Prostate gland (tissue), 2 donors: ENCODE measurements around the gene DNAJC27.

Experiments used
- CTCF ChIP-seq, 4 experiments: fragments of 200-600 bp in 2 of 4; fragments of 450-650 bp in 2 of 4; sonication (generic) in 2 of 4; IDR thresholded peaks; 1 replicate in 3 of 4; 2 replicates in 1 of 4; pipeline ENCODE4 v1.5.1; 2016 to 2019; ENCODE audit warnings: antibody characterized with exemption in 4 of 4, mild to moderate bottlenecking in 2 of 4, moderate library complexity in 2 of 4
- POLR2A ChIP-seq: fragments of 450-650 bp; IDR thresholded peaks from one replicate; pipeline ENCODE4 v1.6.1; 2016; ENCODE audit warnings: antibody characterized with exemption, mild to moderate bottlenecking
- POLR2AphosphoS5 ChIP-seq: sonication (generic); formaldehyde crosslinking; IDR thresholded peaks from one replicate; pipeline ENCODE4 v1.6.1; 2017; ENCODE audit warnings: antibody characterized with exemption

GRCh38 chr2:24973812-24974211, 2.1 kb upstream of the DNAJC27 start:
- TF ChIP-seq CTCF (IDR thresholded peaks at IDR 0.05) (no peak), POLR2AphosphoS5 (no peak), POLR2A (no peak)
